HG03521 (cell line): ENCODE results near the gene ACAP2.
"Not testable (repeated sequence)": the region's sequence is repeated elsewhere in the genome, so short reads cannot be mapped to it uniquely, and the experiment has no call there.

Experiments
- ATAC-seq: cut with Tn5 transposase; IDR thresholded peaks from one replicate; pipeline ENCODE4 v1.9.1; 2021; ENCODE audit warnings: mild to moderate bottlenecking, moderate library complexity; ENCODE audit not compliant: unreplicated experiment

Gene ACAP2

GRCh38 chr3:195446359-195446758, 3.5 kb upstream of the ACAP2 start:
- no peak for ATAC-seq

- ATAC-seq: no peak
Observed at GRCh38 chr3:195445885-195446284, 3.1 kb upstream of the ACAP2 start.

GRCh38 chr3:195443391-195443989, 670 bp upstream of the ACAP2 start:
- no peak for ATAC-seq

- no peak for ATAC-seq
Observed at GRCh38 chr3:195441992-195442572, 738 bp downstream of the ACAP2 start.

GRCh38 chr3:195441476-195441991, 1.3 kb downstream of the ACAP2 start:
- ATAC-seq: no peak

- no peak for ATAC-seq
Observed at GRCh38 chr3:195441051-195441450, 1.8 kb downstream of the ACAP2 start.

GRCh38 chr3:195440379-195440778, 2.4 kb downstream of the ACAP2 start:
- no peak for ATAC-seq

- ATAC-seq: no peak
Observed at GRCh38 chr3:195438371-195438770, 4.4 kb downstream of the ACAP2 start.

- ATAC-seq: no peak
Observed at GRCh38 chr3:195425849-195426248, 17.0 kb downstream of the ACAP2 start.

GRCh38 chr3:195423818-195424217, 19.0 kb downstream of the ACAP2 start:
- ATAC-seq: no peak

- ATAC-seq: no peak
Observed at GRCh38 chr3:195421400-195421799, 21.4 kb downstream of the ACAP2 start.

GRCh38 chr3:195416795-195417194, 26.0 kb downstream of the ACAP2 start:
- ATAC-seq: no peak

- no peak for ATAC-seq
Observed at GRCh38 chr3:195411836-195412235, 31.0 kb downstream of the ACAP2 start.

GRCh38 chr3:195410546-195410945, 32.3 kb downstream of the ACAP2 start:
- no peak for ATAC-seq

- ATAC-seq: no peak
Observed at GRCh38 chr3:195407531-195408409, 35.0 kb downstream of the ACAP2 start.

GRCh38 chr3:195405651-195406050, 37.2 kb downstream of the ACAP2 start:
- ATAC-seq: no peak

GRCh38 chr3:195403841-195404408, 38.9 kb downstream of the ACAP2 start:
- no peak for ATAC-seq

GRCh38 chr3:195403244-195403643, 39.6 kb downstream of the ACAP2 start:
- no peak for ATAC-seq

- ATAC-seq: no peak
Observed at GRCh38 chr3:195401943-195402342, 40.9 kb downstream of the ACAP2 start.

GRCh38 chr3:195398460-195398859, 44.4 kb downstream of the ACAP2 start:
- ATAC-seq: not testable (repeated sequence)

GRCh38 chr3:195397524-195397923, 45.3 kb downstream of the ACAP2 start:
- no peak for ATAC-seq
